HFFc6 (cell line): ENCODE measurements around the gene GFPT2. TPM values are rescaled to one million over a fixed set of nuclear protein-coding genes. Genes with fewer than 3 reads are reported as not detected.

Experiments
- DNase-seq: peaks from one replicate; pipeline ENCODE4 v3.0.0-alpha.2; 2018
- H3K27ac Mint-ChIP-seq: 2 replicates; pipeline ENCODE4 v1.8.0; 2020; ENCODE audit warnings: mild to moderate bottlenecking, mixed read lengths
- H3K27me3 Mint-ChIP-seq: 2 replicates; pipeline ENCODE4 v1.8.0; 2021; ENCODE audit warnings: mild to moderate bottlenecking, moderate library complexity, mixed read lengths; ENCODE audit not compliant: insufficient read depth
- H3K36me3 Mint-ChIP-seq: 2 replicates; pipeline ENCODE4 v1.8.0; 2021; ENCODE audit warnings: low read depth, mixed read lengths
- H3K4me1 Mint-ChIP-seq: 2 replicates; pipeline ENCODE4 v1.8.0; 2020; ENCODE audit warnings: low read depth, mixed read lengths
- H3K4me3 Mint-ChIP-seq: 2 replicates; pipeline ENCODE4 v1.8.0; 2020; ENCODE audit warnings: mild to moderate bottlenecking, moderate library complexity, mixed read lengths
- H3K9me3 Mint-ChIP-seq: 2 replicates; pipeline ENCODE4 v1.8.0; 2020; ENCODE audit warnings: mild to moderate bottlenecking, mixed read lengths
- total RNA-seq, 6 experiments: library from RNA; stranded (reverse); fragmentation: NEBNext Ultra II Directional; extraction: Animal tissue kit (Norgen Biotek cat#: 25700); gene quantifications; 2 replicates in 1 of 6; 3 replicates in 5 of 6; pipeline ENCODE4 v1.2.3, GENCODE V29; 2021
- TF ChIP-seq, protein P1 (sequence below): fragments of 200-600 bp; sonication (generic); IDR thresholded peaks from 2 replicates; pipeline ENCODE4 v1.5.0; 2021; ENCODE audit warnings: antibody characterized with exemption, mild to moderate bottlenecking

GFPT2 gene
- total RNA-seq, 6 experiments from 2014 or later: 0.54 to 3.8 (median 1.1) TPM

DNA sequence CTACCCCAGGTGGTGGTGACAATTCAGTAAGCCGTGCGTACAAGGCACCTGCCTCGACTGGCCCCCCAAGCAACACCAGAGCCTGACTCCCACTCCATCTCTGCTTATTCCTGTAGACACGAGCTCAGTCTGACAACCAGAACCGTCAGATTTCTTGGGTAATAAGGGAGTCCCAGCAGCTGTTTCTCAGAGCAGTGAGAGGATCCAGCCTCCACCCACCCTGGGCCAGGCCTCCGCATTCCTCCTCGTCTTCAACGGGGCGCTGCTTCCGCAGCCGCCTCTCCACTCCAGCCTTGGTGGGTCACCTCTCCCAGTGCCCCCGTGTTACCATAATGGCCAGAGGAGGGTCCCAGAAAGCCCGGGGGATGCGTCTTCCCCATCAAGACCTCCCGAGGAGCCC, 27.7 kb upstream of the GFPT2 start:
- no peaks in the 10 kb centered on the region for H3K36me3 Mint-ChIP-seq
- H3K27ac Mint-ChIP-seq: no peak overlapping the region
- TF ChIP-seq, protein P1, sequence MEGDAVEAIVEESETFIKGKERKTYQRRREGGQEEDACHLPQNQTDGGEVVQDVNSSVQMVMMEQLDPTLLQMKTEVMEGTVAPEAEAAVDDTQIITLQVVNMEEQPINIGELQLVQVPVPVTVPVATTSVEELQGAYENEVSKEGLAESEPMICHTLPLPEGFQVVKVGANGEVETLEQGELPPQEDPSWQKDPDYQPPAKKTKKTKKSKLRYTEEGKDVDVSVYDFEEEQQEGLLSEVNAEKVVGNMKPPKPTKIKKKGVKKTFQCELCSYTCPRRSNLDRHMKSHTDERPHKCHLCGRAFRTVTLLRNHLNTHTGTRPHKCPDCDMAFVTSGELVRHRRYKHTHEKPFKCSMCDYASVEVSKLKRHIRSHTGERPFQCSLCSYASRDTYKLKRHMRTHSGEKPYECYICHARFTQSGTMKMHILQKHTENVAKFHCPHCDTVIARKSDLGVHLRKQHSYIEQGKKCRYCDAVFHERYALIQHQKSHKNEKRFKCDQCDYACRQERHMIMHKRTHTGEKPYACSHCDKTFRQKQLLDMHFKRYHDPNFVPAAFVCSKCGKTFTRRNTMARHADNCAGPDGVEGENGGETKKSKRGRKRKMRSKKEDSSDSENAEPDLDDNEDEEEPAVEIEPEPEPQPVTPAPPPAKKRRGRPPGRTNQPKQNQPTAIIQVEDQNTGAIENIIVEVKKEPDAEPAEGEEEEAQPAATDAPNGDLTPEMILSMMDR: no peak
- no peaks in the 10 kb centered on the region for H3K4me1 Mint-ChIP-seq
- peaks cover 18% of the 10 kb centered on the region for H3K27me3 Mint-ChIP-seq
- no peak overlapping the region for H3K4me3 Mint-ChIP-seq
- DNase-seq: no peak
- peaks cover 10% of the 10 kb centered on the region; the same call in 1 of the 2 replicates for H3K9me3 Mint-ChIP-seq

DNA sequence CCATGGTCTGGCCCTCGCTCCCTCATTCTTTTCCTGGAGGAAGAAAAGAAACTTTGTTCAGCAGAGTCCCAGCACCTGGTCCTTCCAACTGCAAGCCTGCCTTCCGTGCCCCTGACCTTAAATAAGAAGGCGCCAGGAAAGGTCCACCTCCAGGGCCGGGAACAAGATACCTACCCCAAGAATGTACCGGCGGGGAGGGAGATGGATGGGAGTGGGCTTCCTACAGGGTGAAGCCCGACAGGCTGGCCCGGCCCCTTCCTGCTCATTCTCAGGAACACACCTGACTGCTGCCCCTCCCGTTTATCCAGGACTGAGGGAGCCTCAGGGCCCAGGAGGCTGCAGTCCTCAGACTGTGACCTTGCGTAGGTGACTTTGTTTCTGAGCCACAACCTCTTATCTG, 27.3 kb upstream of the GFPT2 start:
- no peaks in the 10 kb centered on the region for H3K36me3 Mint-ChIP-seq
- TF ChIP-seq, protein P1: no peak
- DNase-seq: no peak
- peaks cover 10% of the 10 kb centered on the region; the same call in 1 of the 2 replicates for H3K9me3 Mint-ChIP-seq
- peaks cover 20% of the 10 kb centered on the region for H3K27me3 Mint-ChIP-seq
- no peak overlapping the region for H3K27ac Mint-ChIP-seq
- no peak overlapping the region for H3K4me3 Mint-ChIP-seq
- no peaks in the 10 kb centered on the region for H3K4me1 Mint-ChIP-seq

- H3K4me3 Mint-ChIP-seq: no peak overlapping the region
- H3K27ac Mint-ChIP-seq: no peak overlapping the region
- TF ChIP-seq, protein P1: no peak
Measured at GRCh38 chr5:180379355-180380070, 26.4 kb upstream of the GFPT2 start.

GRCh38 chr5:180378438-180379344, 25.6 kb upstream of the GFPT2 start:
- Mint-ChIP-seq H3K36me3 (no peaks in the 10 kb centered on the region), H3K27me3 (peaks cover 26% of the 10 kb centered on the region), H3K27ac (no peak overlapping the region), H3K4me3 (no peak overlapping the region), H3K9me3 (peaks cover 5% of the 10 kb centered on the region; the same call in 1 of the 2 replicates), H3K4me1 (no peaks in the 10 kb centered on the region)
- no peak for DNase-seq
- TF ChIP-seq, protein P1: no peak

More at GRCh38 chr5:180379355-180380070, 26.4 kb upstream of the GFPT2 start:
- H3K36me3 Mint-ChIP-seq: no peaks in the 10 kb centered on the region
- DNase-seq: no peak
- H3K9me3 Mint-ChIP-seq: peaks cover 10% of the 10 kb centered on the region; the same call in 1 of the 2 replicates
- H3K27me3 Mint-ChIP-seq: peaks cover 23% of the 10 kb centered on the region
- H3K4me1 Mint-ChIP-seq: no peaks in the 10 kb centered on the region

DNA sequence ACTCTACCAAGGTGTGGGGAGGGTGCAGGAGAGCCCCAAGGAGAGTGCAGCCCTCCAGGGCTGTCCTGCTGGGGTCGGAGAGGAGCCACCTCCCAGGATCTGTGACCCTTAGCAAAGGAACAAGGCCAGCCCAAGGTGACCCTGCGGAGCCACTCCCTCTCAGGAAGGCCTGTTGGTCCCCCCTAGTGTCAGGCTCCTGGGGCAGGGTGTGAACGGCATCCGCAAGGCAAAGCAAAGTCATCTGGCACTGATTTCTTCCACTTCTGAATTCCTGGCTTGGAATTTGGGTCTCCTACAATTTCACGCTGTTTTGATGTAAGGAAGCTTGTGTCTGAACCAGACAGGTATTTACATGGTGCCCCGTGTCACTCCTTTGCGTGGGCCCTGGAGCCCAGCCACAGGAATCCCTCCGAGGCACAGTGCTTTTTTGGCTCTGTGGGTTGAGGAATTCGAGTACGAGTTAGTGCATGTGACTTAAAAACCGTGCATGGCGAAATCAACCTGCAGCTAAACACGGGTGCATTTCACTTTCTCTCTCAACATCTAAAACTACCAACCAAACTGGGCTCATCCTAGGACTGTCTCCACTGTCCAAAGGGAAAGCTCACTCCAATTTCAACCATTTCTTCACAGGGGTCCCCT, 24.5 kb upstream of the GFPT2 start:
- no peak overlapping the region for H3K27ac Mint-ChIP-seq
- no peak for DNase-seq
- H3K9me3 Mint-ChIP-seq: peaks cover 5% of the 10 kb centered on the region; the same call in 1 of the 2 replicates
- H3K4me1 Mint-ChIP-seq: no peaks in the 10 kb centered on the region
- no peak overlapping the region for H3K4me3 Mint-ChIP-seq
- TF ChIP-seq, protein P1: no peak
- no peaks in the 10 kb centered on the region for H3K36me3 Mint-ChIP-seq
- H3K27me3 Mint-ChIP-seq: peaks cover 26% of the 10 kb centered on the region
